ENCODE data around the gene TES.

The TES gene

GRCh38 chr7:116166156-116166555 is 44.2 kb upstream of the TES start:
- DNase-seq (ENCODE audit: low spot score) = no peak
- in situ Hi-C loops (cut with MboI; ENCODE audit: low sequenced_read_pairs, unreplicated experiment) = loop anchor here (10.0 to 25.0 kb wide), 2 partner anchors 429 to 646 kb away; no protein-coding TSS in a partner anchor
- TF ChIP-seq CTCF (IDR thresholded peaks at IDR 0.05; ENCODE audit: borderline replicate concordance, control extremely low read depth, extremely low read depth, insufficient read depth, missing control alignments) = no peak

- no peak for DNase-seq (ENCODE audit: low spot score)
- TF ChIP-seq CTCF (IDR thresholded peaks at IDR 0.05; ENCODE audit: borderline replicate concordance, control extremely low read depth, extremely low read depth, insufficient read depth, missing control alignments) = no peak
- in situ Hi-C loops (cut with MboI; ENCODE audit: low sequenced_read_pairs, unreplicated experiment) = loop anchor here (10.0 to 25.0 kb wide), 2 partner anchors 428 to 645 kb away; no protein-coding TSS in a partner anchor
Measured at GRCh38 chr7:116167177-116167576, 43.2 kb upstream of the TES start.

GRCh38 chr7:116169060-116169459 is 41.3 kb upstream of the TES start:
- in situ Hi-C loops (cut with MboI; ENCODE audit: low sequenced_read_pairs, unreplicated experiment) = loop anchor here (10.0 to 25.0 kb wide), 2 partner anchors 426 to 643 kb away; no protein-coding TSS in a partner anchor
- TF ChIP-seq CTCF (IDR thresholded peaks at IDR 0.05; ENCODE audit: borderline replicate concordance, control extremely low read depth, extremely low read depth, insufficient read depth, missing control alignments) = no peak
- no peak for DNase-seq (ENCODE audit: low spot score)

- no peak for TF ChIP-seq CTCF (IDR thresholded peaks at IDR 0.05; ENCODE audit: borderline replicate concordance, control extremely low read depth, extremely low read depth, insufficient read depth, missing control alignments)
- in situ Hi-C loops (cut with MboI; ENCODE audit: low sequenced_read_pairs, unreplicated experiment) = loop anchor here (25.0 kb wide), 1 partner anchor 642 kb away; no protein-coding TSS in a partner anchor
- no peak for DNase-seq (ENCODE audit: low spot score)
Measured at GRCh38 chr7:116170180-116170579, 40.2 kb upstream of the TES start.

GRCh38 chr7:116171094-116171493 is 39.2 kb upstream of the TES start:
- TF ChIP-seq CTCF (IDR thresholded peaks at IDR 0.05; ENCODE audit: borderline replicate concordance, control extremely low read depth, extremely low read depth, insufficient read depth, missing control alignments) = no peak
- in situ Hi-C loops (cut with MboI; ENCODE audit: low sequenced_read_pairs, unreplicated experiment) = loop anchor here (25.0 kb wide), 1 partner anchor 641 kb away; no protein-coding TSS in a partner anchor
- DNase-seq (ENCODE audit: low spot score) = no peak

- in situ Hi-C loops (cut with MboI; ENCODE audit: low sequenced_read_pairs, unreplicated experiment) = loop anchor here (25.0 kb wide), 1 partner anchor 640 kb away; no protein-coding TSS in a partner anchor
- no peak for DNase-seq (ENCODE audit: low spot score)
- no peak for TF ChIP-seq CTCF (IDR thresholded peaks at IDR 0.05; ENCODE audit: borderline replicate concordance, control extremely low read depth, extremely low read depth, insufficient read depth, missing control alignments)
Measured at GRCh38 chr7:116172353-116172752, 38.0 kb upstream of the TES start.

Data from GM13976 (cell line).